BJ (cell line): ENCODE data around the gene KCTD7. TPM values are rescaled to one million over a fixed set of nuclear protein-coding genes. Genes with fewer than 3 reads are reported as not detected.
"Not testable (repeated sequence)": the region's sequence is repeated elsewhere in the genome, so short reads cannot be mapped to it uniquely, and the experiment has no call there.

Source experiments
- CTCF ChIA-PET: fragments of 350-600 bp; formaldehyde crosslinking; extraction: SDS; loops from one replicate; lab custom pipeline; 2021; ENCODE audit warnings: antibody characterized with exemption, inconsistent platforms; lab: Yijun Ruan, JAX
- POLR2A ChIA-PET: fragments of 300-600 bp; sonication (Branson Sonifier 250); formaldehyde crosslinking; extraction: SDS; loops from one replicate; lab custom pipeline; 2021; ENCODE audit warnings: antibody characterized with exemption; lab: Charles Lee
- DNase-seq: peaks from one replicate; pipeline ENCODE4 v3.0.0-alpha.2; 2011; ENCODE audit warnings: low read depth
- H3K27me3 ChIP-seq: 2 replicates; pipeline ENCODE4 v1.6.0; 2011; ENCODE audit warnings: low read length; ENCODE audit not compliant: control insufficient read depth, insufficient read depth
- H3K36me3 ChIP-seq: 2 replicates; pipeline ENCODE4 v1.5.1; 2011; ENCODE audit warnings: low read length; ENCODE audit not compliant: control insufficient read depth, insufficient read depth
- H3K4me3 ChIP-seq: 2 replicates; pipeline ENCODE4 v1.5.1; 2011; ENCODE audit warnings: low read depth, mild to moderate bottlenecking, control low read depth, low read length
- CTCF ChIP-seq: IDR thresholded peaks from 2 replicates; pipeline ENCODE4 v1.5.1; 2011; ENCODE audit warnings: low read depth, mild to moderate bottlenecking, control low read depth, inconsistent platforms, low read length, moderate library complexity; ENCODE audit not compliant: insufficient read depth
- polyA plus RNA-seq: library from polyadenylated mRNA; depleted of rRNA; stranded (reverse); fragments of >200 nt; gene quantifications from 2 replicates; pipeline ENCODE4 v1.2.3, GENCODE V29; 2011

Gene KCTD7
- polyA plus RNA-seq, 1 experiment: 21.0 TPM

- ChIA-PET CTCF (no interaction called here), POLR2A (no interaction called here)
- no peak overlapping the region for H3K4me3 ChIP-seq
- no peak for DNase-seq
- H3K27me3 ChIP-seq: no peaks in the 10 kb centered on the region
- no peak for TF ChIP-seq CTCF
- no peaks in the 10 kb centered on the region for H3K36me3 ChIP-seq
These were observed 51.1 kb downstream of the KCTD7 start for GRCh38 chr7:66679633-66680244.

GRCh38 chr7:66681491-66682349 is 53.0 kb downstream of the KCTD7 start:
- no peak for TF ChIP-seq CTCF
- peak; percentile 47 for DNase-seq
- CTCF ChIA-PET: no interaction called here
- POLR2A ChIA-PET: interaction anchor here (0.6 kb wide), 1 partner anchor 65 kb away, joined by 4 read pairs; no protein-coding TSS in a partner anchor
- Histone ChIP-seq H3K4me3 (peak overlapping the region; percentile 81), H3K36me3 (no peaks in the 10 kb centered on the region), H3K27me3 (no peaks in the 10 kb centered on the region)

- DNase-seq: no peak
- CTCF ChIA-PET: interaction anchor here (0.6 kb wide), 1 partner anchor 42 kb away, joined by 3 read pairs; no protein-coding TSS in a partner anchor
- Histone ChIP-seq H3K4me3 (peak overlapping the region; percentile 81), H3K27me3 (no peaks in the 10 kb centered on the region), H3K36me3 (no peaks in the 10 kb centered on the region)
- POLR2A ChIA-PET: interaction anchor here (0.6 kb wide), 1 partner anchor 64 kb away, joined by 4 read pairs; no protein-coding TSS in a partner anchor
- TF ChIP-seq CTCF: no peak
These were observed 53.8 kb downstream of the KCTD7 start for GRCh38 chr7:66682350-66683093.

GRCh38 chr7:66683094-66683769 is 54.6 kb downstream of the KCTD7 start:
- H3K36me3 ChIP-seq, POLR2A ChIA-PET, H3K27me3 ChIP-seq: not testable (repeated sequence)
- peak; percentile 26 for DNase-seq
- peak overlapping the region; percentile 81 for H3K4me3 ChIP-seq
- CTCF ChIA-PET: interaction anchor here (0.6 kb wide), 1 partner anchor 43 kb away, joined by 3 read pairs; no protein-coding TSS in a partner anchor

GRCh38 chr7:66683770-66684123 is 55.1 kb downstream of the KCTD7 start:
- POLR2A ChIA-PET: no interaction called here
- no peaks in the 10 kb centered on the region for H3K27me3 ChIP-seq
- no peaks in the 10 kb centered on the region for H3K36me3 ChIP-seq
- H3K4me3 ChIP-seq: no peak overlapping the region
- DNase-seq: no peak
- CTCF ChIA-PET: no interaction called here
- no peak for TF ChIP-seq CTCF

- H3K36me3 ChIP-seq, H3K27me3 ChIP-seq, CTCF ChIA-PET, H3K4me3 ChIP-seq, DNase-seq, POLR2A ChIA-PET: not testable (repeated sequence)
These were observed 57.0 kb downstream of the KCTD7 start for GRCh38 chr7:66685663-66686062.
